ENCODE results near the gene ZNF831. TPM values are rescaled to one million over a fixed set of nuclear protein-coding genes. Genes with fewer than 3 reads are reported as not detected.

ZNF831 gene
- total and polyA plus RNA-seq, 4 donors: 0.14 to 1.0 (median 0.56) TPM

- H3K27ac ChIP-seq (ENCODE audit: low read depth in 1 of 2, low read length in 1 of 2): no peak overlapping the region
- no peak overlapping the region for H3K9ac ChIP-seq (ENCODE audit: insufficient read depth in 1 of 2, low read length in 2 of 2)
- H3K9me3 ChIP-seq (ENCODE audit: control insufficient read depth in 4 of 4, insufficient read depth in 3 of 4, low read length in 3 of 4): no peaks in the 10 kb centered on the region
- no peak for TF ChIP-seq CTCF (IDR thresholded peaks at IDR 0.05; ENCODE audit: control extremely low read depth, extremely low read depth)
- WGBS, 2 donors: 47 to 72% methylated on average over 2 of the region's 2 CpGs
- no peak for DNase-seq
- no peak overlapping the region for H3K4me3 ChIP-seq
- peaks cover 0 to 9% (median 0%) of the 10 kb centered on the region in 3 donors for H3K27me3 ChIP-seq (ENCODE audit: control insufficient read depth in 3 of 3, insufficient read depth in 3 of 3, low read length in 2 of 3)
- peaks cover 0 to 9% (median 4%) of the 10 kb centered on the region in 5 donors for H3K4me1 ChIP-seq (ENCODE audit: control insufficient read depth in 5 of 5, insufficient read depth in 5 of 5, low read length in 5 of 5)
- ATAC-seq (ENCODE audit: insufficient read depth, low FRiP score): no peak
- no peaks in the 10 kb centered on the region for H3K36me3 ChIP-seq (ENCODE audit: control insufficient read depth in 4 of 4, insufficient read depth in 4 of 4, low read length in 4 of 4)
Measured at GRCh38 chr20:59259946-59260345, 96.3 kb downstream of the ZNF831 start.

GRCh38 chr20:59265298-59265697 lies 101.7 kb downstream of the ZNF831 start:
- H3K27ac ChIP-seq (ENCODE audit: low read depth in 1 of 2, low read length in 1 of 2): no peak overlapping the region
- TF ChIP-seq CTCF (IDR thresholded peaks at IDR 0.05; ENCODE audit: control extremely low read depth, extremely low read depth): no peak
- H3K9ac ChIP-seq (ENCODE audit: insufficient read depth in 1 of 2, low read length in 2 of 2): no peak overlapping the region
- H3K4me3 ChIP-seq: no peak overlapping the region
- H3K9me3 ChIP-seq (ENCODE audit: control insufficient read depth in 4 of 4, insufficient read depth in 3 of 4, low read length in 3 of 4): no peaks in the 10 kb centered on the region
- no peak for DNase-seq
- ATAC-seq (ENCODE audit: insufficient read depth, low FRiP score): no peak
- H3K4me1 ChIP-seq (ENCODE audit: control insufficient read depth in 5 of 5, insufficient read depth in 5 of 5, low read length in 5 of 5): no peaks in the 10 kb centered on the region
- H3K27me3 ChIP-seq (ENCODE audit: control insufficient read depth in 3 of 3, insufficient read depth in 3 of 3, low read length in 2 of 3): peaks cover 0 to 10% (median 3%) of the 10 kb centered on the region in 3 donors
- H3K36me3 ChIP-seq (ENCODE audit: control insufficient read depth in 4 of 4, insufficient read depth in 4 of 4, low read length in 4 of 4): no peaks in the 10 kb centered on the region

- no peak for TF ChIP-seq CTCF (IDR thresholded peaks at IDR 0.05; ENCODE audit: control extremely low read depth, extremely low read depth)
- Histone ChIP-seq H3K4me1 (ENCODE audit: control insufficient read depth in 5 of 5, insufficient read depth in 5 of 5, low read length in 5 of 5) (no peaks in the 10 kb centered on the region), H3K4me3 (no peak overlapping the region), H3K27ac (ENCODE audit: low read depth in 1 of 2, low read length in 1 of 2) (no peak overlapping the region), H3K9ac (ENCODE audit: insufficient read depth in 1 of 2, low read length in 2 of 2) (no peak overlapping the region), H3K36me3 (ENCODE audit: control insufficient read depth in 4 of 4, insufficient read depth in 4 of 4, low read length in 4 of 4) (no peaks in the 10 kb centered on the region), H3K27me3 (ENCODE audit: control insufficient read depth in 3 of 3, insufficient read depth in 3 of 3, low read length in 2 of 3) (peaks cover 0 to 3% (median 2%) of the 10 kb centered on the region in 3 donors), H3K9me3 (ENCODE audit: control insufficient read depth in 4 of 4, insufficient read depth in 3 of 4, low read length in 3 of 4) (peaks cover 0 to 2% (median 0%) of the 10 kb centered on the region in 4 donors)
- ATAC-seq (ENCODE audit: insufficient read depth, low FRiP score) (no peak), DNase-seq (no peak)
- WGBS, 2 donors: 71 to 74% methylated on average over 3 of the region's 3 CpGs
Measured at GRCh38 chr20:59268870-59269269, 105.2 kb downstream of the ZNF831 start.

- DNase-seq (peak; percentile 16 to 34 (median 17)), ATAC-seq (ENCODE audit: insufficient read depth, low FRiP score) (no peak)
- no peak for TF ChIP-seq CTCF (IDR thresholded peaks at IDR 0.05; ENCODE audit: control extremely low read depth, extremely low read depth)
- Histone ChIP-seq H3K36me3 (ENCODE audit: control insufficient read depth in 4 of 4, insufficient read depth in 4 of 4, low read length in 4 of 4) (no peaks in the 10 kb centered on the region), H3K4me1 (ENCODE audit: control insufficient read depth in 5 of 5, insufficient read depth in 5 of 5, low read length in 5 of 5) (no peaks in the 10 kb centered on the region), H3K4me3 (no peak overlapping the region), H3K9ac (ENCODE audit: insufficient read depth in 1 of 2, low read length in 2 of 2) (no peak overlapping the region), H3K27me3 (ENCODE audit: control insufficient read depth in 3 of 3, insufficient read depth in 3 of 3, low read length in 2 of 3) (peaks cover 0 to 3% (median 2%) of the 10 kb centered on the region in 3 donors), H3K27ac (ENCODE audit: low read depth in 1 of 2, low read length in 1 of 2) (no peak overlapping the region), H3K9me3 (ENCODE audit: control insufficient read depth in 4 of 4, insufficient read depth in 3 of 4, low read length in 3 of 4) (peaks cover 0 to 2% (median 0%) of the 10 kb centered on the region in 4 donors)
- WGBS, 2 donors: 47 to 49% methylated on average over 4 of the region's 4 CpGs
Measured at GRCh38 chr20:59269411-59270025, 105.9 kb downstream of the ZNF831 start.

All from lung (tissue), 12 donors.